Kidney epithelial cell (primary cell): ENCODE measurements around the gene MRGPRE. TPM values are rescaled to one million over a fixed set of nuclear protein-coding genes. Genes with fewer than 3 reads are reported as not detected.

Source experiments
- DNase-seq: peaks from one replicate; pipeline ENCODE4 v3.0.0-alpha.2; 2010; ENCODE audit warnings: low read depth
- H3K27me3 ChIP-seq: 2 replicates; pipeline ENCODE4 v1.6.0; 2011; ENCODE audit warnings: low read length; ENCODE audit not compliant: control insufficient read depth, insufficient read depth
- H3K36me3 ChIP-seq: 2 replicates; pipeline ENCODE4 v1.5.1; 2011; ENCODE audit warnings: low read length; ENCODE audit not compliant: control insufficient read depth, insufficient read depth
- H3K4me3 ChIP-seq: 2 replicates; pipeline ENCODE4 v1.5.1; 2011; ENCODE audit warnings: low read depth, mild to moderate bottlenecking, control low read depth, low read length
- total RNA-seq: library from RNA; depleted of rRNA; stranded (reverse); fragments of >200 nt; gene quantifications from 2 replicates; pipeline ENCODE4 v1.2.3, GENCODE V29; 2015
- TF ChIP-seq, protein P1 (sequence below): IDR thresholded peaks from 2 replicates; pipeline ENCODE4 v1.5.1; 2011; ENCODE audit warnings: mild to moderate bottlenecking, moderate library complexity, low read length, control low read depth, inconsistent platforms; ENCODE audit not compliant: insufficient read depth, poor library complexity, severe bottlenecking

MRGPRE gene
- total RNA-seq, 1 donor from 2014 or later, result 0.63 TPM

DNA sequence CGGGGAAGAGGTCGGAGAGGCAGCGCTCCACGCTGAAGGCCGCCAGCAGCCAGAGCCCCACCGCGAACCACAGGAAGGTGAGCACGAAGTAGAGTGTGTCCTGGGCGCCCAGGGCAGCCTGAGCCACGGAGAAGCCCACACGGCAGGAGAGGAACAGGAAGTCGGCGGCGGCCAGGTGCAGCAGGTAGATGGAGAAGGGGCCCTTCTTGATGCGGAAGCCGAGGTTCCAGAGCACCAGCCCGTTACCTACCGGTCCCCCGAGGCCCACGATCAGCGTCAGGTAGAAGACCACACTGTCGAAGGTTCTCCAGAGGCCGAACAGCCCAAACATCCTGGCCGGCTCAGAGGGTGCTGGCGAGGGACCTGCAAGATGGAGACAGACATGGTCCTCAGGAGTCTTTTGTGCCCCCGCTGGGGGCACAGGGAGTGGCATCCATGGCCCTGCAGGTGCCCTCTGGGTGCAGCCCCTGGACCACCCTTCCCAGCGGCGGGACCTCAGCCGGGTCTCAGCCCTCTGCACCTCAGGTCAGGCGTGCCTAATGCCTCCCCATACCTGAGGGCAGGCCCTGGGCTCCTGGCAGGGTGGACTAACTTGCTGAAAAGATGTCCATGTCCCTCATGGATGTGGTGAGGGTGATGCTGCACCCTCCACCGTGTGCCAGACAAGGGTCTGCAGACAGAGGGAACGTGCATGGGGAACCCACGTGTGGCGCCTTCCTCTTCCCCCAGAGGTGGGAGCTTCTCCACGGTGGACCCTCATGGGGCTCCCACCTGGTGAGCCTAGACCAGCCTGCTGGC, 13.5 kb downstream of the MRGPRE start, which contains the start of gene MRGPRG:
TSS of gene MRGPRG (minus strand) at position 331 of the 798 bp plus-strand sequence. CDS start at position 331, 0 bp downstream.
- Histone ChIP-seq H3K4me3 (no peak within 1 kb of the TSS), H3K36me3 (no peaks in the 10 kb centered on the region), H3K27me3 (peaks cover 47% of the 10 kb centered on the region)
- TF ChIP-seq, protein P1, sequence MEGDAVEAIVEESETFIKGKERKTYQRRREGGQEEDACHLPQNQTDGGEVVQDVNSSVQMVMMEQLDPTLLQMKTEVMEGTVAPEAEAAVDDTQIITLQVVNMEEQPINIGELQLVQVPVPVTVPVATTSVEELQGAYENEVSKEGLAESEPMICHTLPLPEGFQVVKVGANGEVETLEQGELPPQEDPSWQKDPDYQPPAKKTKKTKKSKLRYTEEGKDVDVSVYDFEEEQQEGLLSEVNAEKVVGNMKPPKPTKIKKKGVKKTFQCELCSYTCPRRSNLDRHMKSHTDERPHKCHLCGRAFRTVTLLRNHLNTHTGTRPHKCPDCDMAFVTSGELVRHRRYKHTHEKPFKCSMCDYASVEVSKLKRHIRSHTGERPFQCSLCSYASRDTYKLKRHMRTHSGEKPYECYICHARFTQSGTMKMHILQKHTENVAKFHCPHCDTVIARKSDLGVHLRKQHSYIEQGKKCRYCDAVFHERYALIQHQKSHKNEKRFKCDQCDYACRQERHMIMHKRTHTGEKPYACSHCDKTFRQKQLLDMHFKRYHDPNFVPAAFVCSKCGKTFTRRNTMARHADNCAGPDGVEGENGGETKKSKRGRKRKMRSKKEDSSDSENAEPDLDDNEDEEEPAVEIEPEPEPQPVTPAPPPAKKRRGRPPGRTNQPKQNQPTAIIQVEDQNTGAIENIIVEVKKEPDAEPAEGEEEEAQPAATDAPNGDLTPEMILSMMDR, result no peak
- no peak for DNase-seq

DNA sequence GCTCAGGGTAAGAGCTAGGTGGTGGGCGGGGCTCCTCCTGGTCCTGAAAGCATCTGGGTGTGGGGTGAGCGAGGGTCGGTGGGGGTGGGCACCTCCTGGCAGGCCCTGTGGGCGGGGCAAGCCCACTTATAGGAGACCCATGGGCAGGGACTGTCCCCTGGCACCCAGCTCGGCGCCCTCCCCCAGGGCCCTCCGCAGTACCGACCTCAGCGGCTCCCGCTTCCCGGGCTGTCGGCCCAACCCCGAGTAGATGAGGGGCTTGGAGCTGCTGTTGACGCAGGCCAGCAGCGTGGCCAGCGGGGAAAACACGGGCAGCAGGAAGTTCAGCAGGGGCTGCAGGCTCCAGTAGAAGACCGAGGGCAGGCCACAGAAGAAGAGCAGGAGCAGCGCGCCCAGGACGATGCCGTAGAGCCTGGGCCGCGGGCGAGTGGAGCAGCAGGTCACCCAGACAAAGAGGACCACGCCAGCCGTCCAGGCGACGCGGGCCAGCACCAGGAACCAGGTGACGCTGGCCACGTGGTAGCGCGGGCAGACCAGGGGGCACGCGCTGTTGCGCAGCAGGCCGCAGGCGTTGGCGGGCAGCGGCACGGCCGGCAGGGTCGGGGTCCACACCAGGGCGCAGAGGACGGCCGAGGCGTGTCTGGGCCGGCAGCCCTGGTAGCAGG, 14.3 kb downstream of the MRGPRE start:
- DNase-seq, result no peak
- Histone ChIP-seq H3K4me3 (no peak overlapping the region), H3K36me3 (no peaks in the 10 kb centered on the region), H3K27me3 (peaks cover 40% of the 10 kb centered on the region)
- TF ChIP-seq, protein P1, result no peak

DNA sequence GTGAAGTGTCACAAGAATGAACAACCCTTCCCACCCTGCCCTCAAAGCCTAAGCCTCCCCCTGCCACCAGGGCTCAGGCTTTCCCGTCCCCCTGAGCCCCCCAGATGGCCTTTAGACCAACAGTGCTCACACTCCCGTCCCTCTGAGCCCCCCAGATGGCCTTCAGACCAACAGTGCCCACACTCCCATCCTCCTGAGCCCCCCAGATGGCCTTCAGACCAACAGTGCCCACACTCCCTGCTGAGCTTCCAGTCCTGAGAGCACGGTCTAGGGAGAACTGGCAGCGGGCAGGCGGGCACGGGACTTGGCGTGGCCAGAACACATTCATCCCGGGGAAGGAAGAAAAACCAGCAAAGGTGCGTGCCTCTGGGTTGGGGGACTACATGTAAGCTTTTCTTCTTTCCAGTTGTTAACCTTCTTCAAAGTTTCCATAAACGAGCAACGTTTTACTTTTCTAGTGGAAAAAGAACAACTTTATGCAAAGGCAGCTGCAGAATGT, 16.1 kb downstream of the MRGPRE start:
- DNase-seq, result no peak
- TF ChIP-seq, protein P1, result no peak
- Histone ChIP-seq H3K36me3 (no peaks in the 10 kb centered on the region), H3K4me3 (no peak overlapping the region), H3K27me3 (peaks cover 24% of the 10 kb centered on the region)

DNA sequence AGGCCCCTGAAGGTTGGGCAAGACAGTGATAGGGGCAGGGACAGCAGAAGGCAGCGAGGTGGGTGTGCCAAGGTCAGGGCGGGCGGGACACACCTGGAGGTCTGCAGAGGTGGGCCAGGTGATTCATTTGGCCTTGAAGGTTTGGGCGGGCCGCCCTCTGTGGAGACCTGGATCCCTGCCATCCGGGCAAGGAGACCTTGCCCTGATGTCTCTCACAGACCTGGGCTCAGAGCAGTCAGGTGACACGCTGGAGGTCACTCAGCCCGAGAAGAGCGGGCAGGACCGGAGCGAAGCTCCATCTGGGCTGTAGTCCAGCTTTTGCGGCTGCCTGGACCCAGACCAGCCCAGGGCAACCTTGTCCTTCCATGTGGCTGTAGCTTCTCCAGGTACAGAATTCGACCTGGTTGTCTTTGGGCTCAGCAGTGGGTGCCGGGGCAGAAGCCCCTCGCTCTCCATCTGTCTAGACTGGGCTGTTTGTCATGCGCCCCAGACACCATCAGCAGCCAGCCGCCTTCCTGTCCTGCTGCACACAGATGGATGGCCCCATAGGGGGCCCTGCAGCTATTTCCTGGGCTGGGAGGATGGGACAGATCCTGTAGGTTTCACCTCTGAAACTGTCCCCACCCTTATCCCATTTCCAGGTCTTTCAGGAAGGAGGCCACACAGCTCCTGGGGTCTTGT, 16.7 kb downstream of the MRGPRE start:
- Histone ChIP-seq H3K4me3 (no peak overlapping the region), H3K27me3 (peaks cover 19% of the 10 kb centered on the region), H3K36me3 (no peaks in the 10 kb centered on the region)
- DNase-seq, result no peak
- TF ChIP-seq, protein P1, result no peak

DNA sequence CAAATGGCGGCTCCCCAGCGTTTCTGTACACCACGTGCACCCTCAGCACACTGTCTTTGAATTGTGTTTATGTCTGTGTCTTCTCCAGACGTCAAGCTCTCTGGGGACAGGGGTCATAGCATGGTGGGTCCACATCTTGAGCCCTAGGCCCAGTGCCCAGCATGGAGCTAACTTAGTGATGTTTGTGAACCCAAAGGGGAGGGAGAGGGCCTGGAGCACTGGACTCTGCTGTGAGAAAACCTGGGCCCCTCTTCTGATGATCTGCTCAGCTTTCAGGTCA, 17.9 kb downstream of the MRGPRE start:
- no peaks in the 10 kb centered on the region for H3K36me3 ChIP-seq
- TF ChIP-seq, protein P1, result no peak
- peaks cover 16% of the 10 kb centered on the region for H3K27me3 ChIP-seq
- H3K4me3 ChIP-seq, result no peak overlapping the region
- DNase-seq, result no peak
